ENCODE measurements around the gene ATF6. TPM values are rescaled to one million over a fixed set of nuclear protein-coding genes. Genes with fewer than 3 reads are reported as not detected.

The ATF6 gene
- total and polyA plus RNA-seq, 12 donors: 2.6 to 20.9 (median 15.2) TPM

- intact Hi-C loops (cut with DNase I): no loop called here
- H3K9me3 ChIP-seq: no peaks in the 10 kb centered on the region
- 78 to 86% methylated on average over 1 of the region's 1 CpG for WGBS, 2 donors
- H3K27me3 ChIP-seq: no peaks in the 10 kb centered on the region
- ATAC-seq: peak in 5 of 8 donors; percentile 52 to 74 (median 71)
- peaks cover 0 to 11% (median 0%) of the 10 kb centered on the region in 9 donors for H3K4me1 ChIP-seq
- peak overlapping the region in 4 of 10 donors; percentile 1 to 13 (median 6) for H3K4me3 ChIP-seq
- H3K27ac ChIP-seq: peak overlapping the region in 3 of 10 donors; percentile 0 to 39 (median 30)
- TF ChIP-seq CTCF (IDR thresholded peaks at IDR 0.05): no peak
- peak in 1 of 2 donors; percentile 49 for DNase-seq
- peaks cover 0 to 25% (median 3%) of the 10 kb centered on the region in 9 donors for H3K36me3 ChIP-seq
These were observed 118.9 kb downstream of the ATF6 start for GRCh38 chr1:161885003-161885402.

- intact Hi-C loops (cut with DNase I): no loop called here
- Histone ChIP-seq H3K36me3 (peaks cover 0 to 33% (median 8%) of the 10 kb centered on the region in 9 donors), H3K9me3 (no peaks in the 10 kb centered on the region), H3K27me3 (no peaks in the 10 kb centered on the region), H3K27ac (peak overlapping the region in 1 of 10 donors; percentile 30), H3K4me1 (peaks cover 0 to 11% (median 0%) of the 10 kb centered on the region in 9 donors), H3K4me3 (no peak overlapping the region)
- DNase-seq: no peak
- no peak for TF ChIP-seq CTCF (IDR thresholded peaks at IDR 0.05)
- ATAC-seq: no peak
- WGBS, 2 donors: 75 to 82% methylated on average over 1 of the region's 1 CpG
These were observed 119.6 kb downstream of the ATF6 start for GRCh38 chr1:161885759-161886158.

- Histone ChIP-seq H3K36me3 (peaks cover 0 to 41% (median 8%) of the 10 kb centered on the region in 9 donors), H3K4me1 (peaks cover 0 to 11% (median 0%) of the 10 kb centered on the region in 9 donors), H3K9me3 (no peaks in the 10 kb centered on the region), H3K4me3 (no peak overlapping the region), H3K27me3 (no peaks in the 10 kb centered on the region), H3K27ac (no peak overlapping the region)
- DNase-seq: no peak
- no peak for ATAC-seq
- intact Hi-C loops (cut with DNase I): no loop called here
- 97 to 98% methylated on average over 5 of the region's 5 CpGs for WGBS, 2 donors
- no peak for TF ChIP-seq CTCF (IDR thresholded peaks at IDR 0.05)
These were observed 120.5 kb downstream of the ATF6 start for GRCh38 chr1:161886589-161886988.

GRCh38 chr1:161887730-161888287, 121.7 kb downstream of the ATF6 start:
- Histone ChIP-seq H3K27me3 (no peaks in the 10 kb centered on the region), H3K4me1 (peaks cover 0 to 11% (median 0%) of the 10 kb centered on the region in 9 donors), H3K27ac (peak overlapping the region in 1 of 10 donors; percentile 8), H3K4me3 (no peak overlapping the region), H3K9me3 (no peaks in the 10 kb centered on the region), H3K36me3 (peaks cover 0 to 45% (median 8%) of the 10 kb centered on the region in 9 donors)
- no peak for TF ChIP-seq CTCF (IDR thresholded peaks at IDR 0.05)
- intact Hi-C loops (cut with DNase I): no loop called here
- WGBS, 2 donors: 73 to 76% methylated on average over 3 of the region's 3 CpGs
- ATAC-seq (no peak), DNase-seq (no peak)

Data from heart right ventricle (tissue), 16 donors.